Fibroblast of lung (primary cell): Measurements from ENCODE around the gene TLK2.
"Not testable (repeated sequence)": the region's sequence is repeated elsewhere in the genome, so short reads cannot be mapped to it uniquely, and the experiment has no call there.

ENCODE experiments used
- CTCF ChIP-seq, 2 donors: IDR thresholded peaks in 1 of 2; conservative IDR thresholded peaks in 1 of 2; 1 replicate in 1 of 2; 2 replicates in 1 of 2; pipeline ENCODE4 v1.5.1; 2011 to 2012; ENCODE audit warnings: low read length in 2 of 2, control low read depth in 1 of 2, inconsistent platforms in 1 of 2, low read depth in 1 of 2, mild to moderate bottlenecking in 1 of 2
- EZH2 ChIP-seq: IDR thresholded peaks from 2 replicates; pipeline ENCODE4 v1.5.1; 2012; ENCODE audit warnings: low read length, control low read depth, mild to moderate bottlenecking; ENCODE audit errors: missing control alignments

GRCh38 chr17:62445791-62446190 lies 32.8 kb upstream of the TLK2 start:
- TF ChIP-seq CTCF (conservative IDR thresholded peaks at IDR 0.05 in 1 of 2, IDR thresholded peaks at IDR 0.05 in 1 of 2; ENCODE audit: low read depth in 1 of 2, low read length in 2 of 2); EZH2: not testable (repeated sequence)
